ENCODE measurements around the gene ZNF606. TPM values are rescaled to one million over a fixed set of nuclear protein-coding genes. Genes with fewer than 3 reads are reported as not detected.

ZNF606 gene
- polyA plus RNA-seq, 2 of the 4 experiments (the other 2 are of a cell fraction), result 4.5 to 5.1 TPM

- Histone ChIP-seq H3K4me2 (no peak within 1 kb of the TSS), H3K9me3 (peaks cover 74% of the 10 kb centered on the region), H3K4me3 (no peak within 1 kb of the TSS), H3K27ac (no peak within 1 kb of the TSS), H3K4me1 (no peaks in the 10 kb centered on the region)
- POLR2A ChIA-PET, result no interaction called here
- FAIRE-seq (no peak), DNase-seq (ENCODE audit: low read depth in 1 of 2, low spot score in 1 of 2) (no peak), ATAC-seq (no peak)
- CTCF ChIA-PET, result no interaction called here
- WGBS (ENCODE audit: missing lambda C conversion rate), result 84% methylated on average over 58 of the region's 101 CpGs
- TF ChIP-seq PHF8 (IDR thresholded peaks at IDR 0.05; ENCODE audit: borderline replicate concordance, low read depth), result no peak
- no peak for TF ChIP-seq FOSB (CRISPR knock-in tag; IDR thresholded peaks at IDR 0.05)
- no peak for TF ChIP-seq TP53 (CRISPR knock-in tag; IDR thresholded peaks at IDR 0.05)
- no peak for TF ChIP-seq ESRRA (IDR thresholded peaks at IDR 0.05; ENCODE audit: borderline replicate concordance, low read length)
- no peak for TF ChIP-seq CBX2 (IDR thresholded peaks at IDR 0.05; ENCODE audit: borderline replicate concordance, low read depth)
- TF ChIP-seq, protein P1, sequence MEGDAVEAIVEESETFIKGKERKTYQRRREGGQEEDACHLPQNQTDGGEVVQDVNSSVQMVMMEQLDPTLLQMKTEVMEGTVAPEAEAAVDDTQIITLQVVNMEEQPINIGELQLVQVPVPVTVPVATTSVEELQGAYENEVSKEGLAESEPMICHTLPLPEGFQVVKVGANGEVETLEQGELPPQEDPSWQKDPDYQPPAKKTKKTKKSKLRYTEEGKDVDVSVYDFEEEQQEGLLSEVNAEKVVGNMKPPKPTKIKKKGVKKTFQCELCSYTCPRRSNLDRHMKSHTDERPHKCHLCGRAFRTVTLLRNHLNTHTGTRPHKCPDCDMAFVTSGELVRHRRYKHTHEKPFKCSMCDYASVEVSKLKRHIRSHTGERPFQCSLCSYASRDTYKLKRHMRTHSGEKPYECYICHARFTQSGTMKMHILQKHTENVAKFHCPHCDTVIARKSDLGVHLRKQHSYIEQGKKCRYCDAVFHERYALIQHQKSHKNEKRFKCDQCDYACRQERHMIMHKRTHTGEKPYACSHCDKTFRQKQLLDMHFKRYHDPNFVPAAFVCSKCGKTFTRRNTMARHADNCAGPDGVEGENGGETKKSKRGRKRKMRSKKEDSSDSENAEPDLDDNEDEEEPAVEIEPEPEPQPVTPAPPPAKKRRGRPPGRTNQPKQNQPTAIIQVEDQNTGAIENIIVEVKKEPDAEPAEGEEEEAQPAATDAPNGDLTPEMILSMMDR (IDR thresholded peaks at IDR 0.05), result no peak
- TF ChIP-seq ZC3H11A (IDR thresholded peaks at IDR 0.05), result no peak
- no peak for TF ChIP-seq TFCP2L1 (CRISPR knock-in tag; IDR thresholded peaks at IDR 0.05)
- TF ChIP-seq CEBPB (IDR thresholded peaks at IDR 0.05), result no peak
- no peak for TF ChIP-seq CHD4 (IDR thresholded peaks at IDR 0.05; ENCODE audit: borderline replicate concordance)
- no peak for TF ChIP-seq SMC3 (IDR thresholded peaks at IDR 0.05)
- no peak for TF ChIP-seq BCL3 (IDR thresholded peaks at IDR 0.05)
- TF ChIP-seq HOXA7 (CRISPR knock-in tag; IDR thresholded peaks at IDR 0.05), result no peak
- TF ChIP-seq MAZ (IDR thresholded peaks at IDR 0.05; ENCODE audit: borderline replicate concordance, low read depth, low read length), result no peak
- TF ChIP-seq, protein P2, sequence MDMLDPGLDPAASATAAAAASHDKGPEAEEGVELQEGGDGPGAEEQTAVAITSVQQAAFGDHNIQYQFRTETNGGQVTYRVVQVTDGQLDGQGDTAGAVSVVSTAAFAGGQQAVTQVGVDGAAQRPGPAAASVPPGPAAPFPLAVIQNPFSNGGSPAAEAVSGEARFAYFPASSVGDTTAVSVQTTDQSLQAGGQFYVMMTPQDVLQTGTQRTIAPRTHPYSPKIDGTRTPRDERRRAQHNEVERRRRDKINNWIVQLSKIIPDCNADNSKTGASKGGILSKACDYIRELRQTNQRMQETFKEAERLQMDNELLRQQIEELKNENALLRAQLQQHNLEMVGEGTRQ (IDR thresholded peaks at IDR 0.05), result no peak
- TF ChIP-seq RARB (CRISPR knock-in tag; IDR thresholded peaks at IDR 0.05), result no peak
- TF ChIP-seq, protein P3, sequence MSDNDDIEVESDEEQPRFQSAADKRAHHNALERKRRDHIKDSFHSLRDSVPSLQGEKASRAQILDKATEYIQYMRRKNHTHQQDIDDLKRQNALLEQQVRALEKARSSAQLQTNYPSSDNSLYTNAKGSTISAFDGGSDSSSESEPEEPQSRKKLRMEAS (IDR thresholded peaks at IDR 0.05), result no peak
- TF ChIP-seq, protein P4, sequence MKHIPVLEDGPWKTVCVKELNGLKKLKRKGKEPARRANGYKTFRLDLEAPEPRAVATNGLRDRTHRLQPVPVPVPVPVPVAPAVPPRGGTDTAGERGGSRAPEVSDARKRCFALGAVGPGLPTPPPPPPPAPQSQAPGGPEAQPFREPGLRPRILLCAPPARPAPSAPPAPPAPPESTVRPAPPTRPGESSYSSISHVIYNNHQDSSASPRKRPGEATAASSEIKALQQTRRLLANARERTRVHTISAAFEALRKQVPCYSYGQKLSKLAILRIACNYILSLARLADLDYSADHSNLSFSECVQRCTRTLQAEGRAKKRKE (CRISPR knock-in tag; IDR thresholded peaks at IDR 0.05; ENCODE audit: low read depth), result no peak
These were observed 31.3 kb upstream of the ZNF606 start, which contains the start of gene ZSCAN1 for GRCh38 chr19:58033741-58034476. TSS of gene ZSCAN1 (plus strand) at chr19:58034025. CDS start at chr19:58037837, 3,812 bp downstream.

DNA sequence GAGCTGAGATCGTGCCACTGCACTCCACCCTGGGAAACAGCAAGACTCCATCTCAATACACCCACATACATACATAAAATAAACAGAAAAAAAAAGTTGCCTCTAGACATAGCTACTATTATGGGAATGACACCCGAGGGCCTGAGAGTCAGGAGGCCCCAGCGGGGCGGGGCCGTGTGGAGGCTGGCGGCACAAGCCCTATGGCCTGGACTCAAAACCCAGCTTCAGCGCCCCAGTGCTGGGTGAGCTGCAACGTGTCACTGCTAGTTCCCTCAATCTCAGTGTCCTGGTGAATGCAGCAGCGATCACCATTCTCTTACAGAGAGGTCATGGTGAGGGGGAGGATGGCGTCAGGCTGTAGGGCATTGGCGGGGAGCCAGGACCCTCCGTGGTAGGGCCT is 22.0 kb upstream of the ZNF606 start:
- Histone ChIP-seq H3K4me3 (no peak overlapping the region), H3K4me2 (no peak overlapping the region), H3K4me1 (no peaks in the 10 kb centered on the region), H3K27ac (no peak overlapping the region), H3K9me3 (peaks cover 89% of the 10 kb centered on the region)
- TF ChIP-seq POLR2A (IDR thresholded peaks at IDR 0.05; ENCODE audit: low read length) (no peak), MYC (IDR thresholded peaks at IDR 0.05; ENCODE audit: borderline replicate concordance, low read length) (no peak), TFCP2L1 (CRISPR knock-in tag; IDR thresholded peaks at IDR 0.05) (no peak), HOXA7 (CRISPR knock-in tag; IDR thresholded peaks at IDR 0.05) (no peak), HOXB13 (CRISPR knock-in tag; IDR thresholded peaks at IDR 0.05; ENCODE audit: low read depth) (no peak), CEBPB (IDR thresholded peaks at IDR 0.05) (no peak)
- WGBS (ENCODE audit: missing lambda C conversion rate), result 18% methylated on average over 10 of the region's 12 CpGs
- ChIA-PET POLR2A (no interaction called here), CTCF (interaction anchor here (0.9 kb wide), 1 partner anchor 25 kb away, joined by 4 read pairs; no protein-coding TSS in a partner anchor)
- DNase-seq (ENCODE audit: low read depth in 1 of 2, low spot score in 1 of 2) (no peak), FAIRE-seq (no peak), ATAC-seq (no peak)

All from A549 (cell line).